ENCODE data around the gene ADCK1.
"Not testable (repeated sequence)": the region's sequence is repeated elsewhere in the genome, so short reads cannot be mapped to it uniquely, and the experiment has no call there.

The ADCK1 gene

DNA sequence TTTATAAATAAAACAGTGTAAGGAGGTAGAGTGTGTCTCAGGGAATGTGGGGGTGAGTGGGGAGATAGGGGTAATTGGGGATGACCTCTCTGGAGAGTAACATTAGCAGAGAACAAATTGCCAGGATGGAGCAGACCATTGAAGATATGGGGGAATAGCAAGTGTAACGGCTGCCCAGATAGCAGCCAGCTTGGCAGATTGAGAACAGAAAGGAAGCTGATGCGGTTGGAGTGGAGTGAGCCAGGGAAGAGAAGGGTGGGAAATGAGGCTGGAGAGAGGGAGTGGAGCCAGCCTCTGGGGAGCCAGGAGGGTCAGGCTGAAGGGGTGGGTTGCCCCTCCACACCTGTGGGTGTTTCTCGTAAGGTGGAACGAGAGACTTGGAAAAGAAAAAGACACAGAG is 5.6 kb upstream of the ADCK1 start:
- Histone ChIP-seq H2AFZ (ENCODE audit: low read depth, low read length, severe bottlenecking) (no peak overlapping the region), H3K27ac (ENCODE audit: low read depth, low read length) (no peak overlapping the region)

DNA sequence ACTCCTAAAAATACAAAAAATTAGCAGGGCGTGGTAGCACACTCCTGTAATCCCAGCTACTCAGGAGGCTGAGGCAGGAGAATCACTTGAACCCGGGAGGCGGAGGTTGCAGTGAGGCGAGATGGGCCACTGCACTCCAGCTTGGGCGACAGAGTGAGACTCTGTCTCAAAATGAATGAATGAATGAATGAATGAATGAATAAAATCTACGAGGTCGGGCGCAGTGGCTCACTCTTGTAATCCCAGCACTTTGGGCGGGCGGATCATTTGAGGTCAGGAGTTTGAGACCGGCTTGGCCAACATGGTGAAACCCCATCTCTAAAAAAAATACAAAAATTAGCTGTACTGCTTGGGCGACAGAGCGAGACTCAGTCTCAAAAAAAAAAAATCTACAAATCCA is 453 bp upstream of the ADCK1 start:
- not testable (repeated sequence) for H3K27ac ChIP-seq (ENCODE audit: low read depth, low read length); H4K20me1 ChIP-seq (ENCODE audit: low read depth, low read length); H3K79me2 ChIP-seq (ENCODE audit: insufficient read depth, low read length); H3K27me3 ChIP-seq (ENCODE audit: low read length); H3K9me2 ChIP-seq (replicated peaks; ENCODE audit: insufficient read depth, low read length); H3K36me3 ChIP-seq (ENCODE audit: low read length); H3K9me3 ChIP-seq (ENCODE audit: insufficient read depth, low read length); H3F3A ChIP-seq (ENCODE audit: insufficient read depth)
- Histone ChIP-seq H3K4me2 (ENCODE audit: low read depth, low read length, poor library complexity, severe bottlenecking) (peak overlapping the region; percentile 64), H2AFZ (ENCODE audit: low read depth, low read length, severe bottlenecking) (peak overlapping the region; percentile 87), H3K9ac (ENCODE audit: low read length) (peak overlapping the region; percentile 69), H3K4me3 (ENCODE audit: insufficient read depth, low read length, poor library complexity, severe bottlenecking) (peak overlapping the region; percentile 70)

More for the DNA sequence above, 5.6 kb upstream of the ADCK1 start:
- Histone ChIP-seq H3K9me3 (ENCODE audit: insufficient read depth, low read length) (no peaks in the 10 kb centered on the region), H3K79me2 (ENCODE audit: insufficient read depth, low read length) (no peaks in the 10 kb centered on the region), H3K9ac (ENCODE audit: low read length) (no peak overlapping the region), H3K36me3 (ENCODE audit: low read length) (no peaks in the 10 kb centered on the region), H3F3A (ENCODE audit: insufficient read depth) (no peaks in the 10 kb centered on the region), H3K4me2 (ENCODE audit: low read depth, low read length, poor library complexity, severe bottlenecking) (no peak overlapping the region), H3K27me3 (ENCODE audit: low read length) (no peaks in the 10 kb centered on the region), H4K20me1 (ENCODE audit: low read depth, low read length) (no peaks in the 10 kb centered on the region), H3K4me3 (ENCODE audit: insufficient read depth, low read length, poor library complexity, severe bottlenecking) (no peak overlapping the region), H3K9me2 (replicated peaks; ENCODE audit: insufficient read depth, low read length) (no peaks in the 10 kb centered on the region)
- TF ChIP-seq, protein P1, sequence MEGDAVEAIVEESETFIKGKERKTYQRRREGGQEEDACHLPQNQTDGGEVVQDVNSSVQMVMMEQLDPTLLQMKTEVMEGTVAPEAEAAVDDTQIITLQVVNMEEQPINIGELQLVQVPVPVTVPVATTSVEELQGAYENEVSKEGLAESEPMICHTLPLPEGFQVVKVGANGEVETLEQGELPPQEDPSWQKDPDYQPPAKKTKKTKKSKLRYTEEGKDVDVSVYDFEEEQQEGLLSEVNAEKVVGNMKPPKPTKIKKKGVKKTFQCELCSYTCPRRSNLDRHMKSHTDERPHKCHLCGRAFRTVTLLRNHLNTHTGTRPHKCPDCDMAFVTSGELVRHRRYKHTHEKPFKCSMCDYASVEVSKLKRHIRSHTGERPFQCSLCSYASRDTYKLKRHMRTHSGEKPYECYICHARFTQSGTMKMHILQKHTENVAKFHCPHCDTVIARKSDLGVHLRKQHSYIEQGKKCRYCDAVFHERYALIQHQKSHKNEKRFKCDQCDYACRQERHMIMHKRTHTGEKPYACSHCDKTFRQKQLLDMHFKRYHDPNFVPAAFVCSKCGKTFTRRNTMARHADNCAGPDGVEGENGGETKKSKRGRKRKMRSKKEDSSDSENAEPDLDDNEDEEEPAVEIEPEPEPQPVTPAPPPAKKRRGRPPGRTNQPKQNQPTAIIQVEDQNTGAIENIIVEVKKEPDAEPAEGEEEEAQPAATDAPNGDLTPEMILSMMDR (IDR thresholded peaks at IDR 0.05; ENCODE audit: insufficient read depth, low read length, poor library complexity, severe bottlenecking), result no peak
- no peak for TF ChIP-seq EZH2phosphoT487 (conservative IDR thresholded peaks at IDR 0.05; ENCODE audit: low read length)

DNA sequence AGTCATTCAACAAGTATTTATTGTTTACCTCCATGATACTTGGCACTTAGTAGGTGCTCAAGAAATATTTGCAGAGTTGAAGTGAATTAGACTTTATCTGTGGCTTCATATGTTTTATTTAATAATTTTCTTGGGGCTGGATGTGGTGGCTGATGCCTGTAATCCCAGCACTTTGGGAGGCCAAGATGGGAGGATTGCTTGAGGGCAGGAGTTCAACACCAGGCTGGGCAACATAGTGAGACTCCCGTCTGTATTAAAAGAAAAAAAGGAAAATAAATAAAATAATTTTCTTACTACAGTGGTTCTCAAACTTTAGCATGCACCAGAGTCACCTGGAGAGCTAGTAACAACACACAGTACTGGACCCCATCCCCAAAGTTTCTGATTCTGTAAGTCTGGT is 905 bp downstream of the ADCK1 start:
- peak overlapping the region; percentile 87 for H2AFZ ChIP-seq (ENCODE audit: low read depth, low read length, severe bottlenecking)
- no peak overlapping the region for H3K27ac ChIP-seq (ENCODE audit: low read depth, low read length)
- H4K20me1 ChIP-seq (ENCODE audit: low read depth, low read length), result no peaks in the 10 kb centered on the region
- H3K9me3 ChIP-seq (ENCODE audit: insufficient read depth, low read length), result no peaks in the 10 kb centered on the region
- H3K79me2 ChIP-seq (ENCODE audit: insufficient read depth, low read length), result no peaks in the 10 kb centered on the region
- no peaks in the 10 kb centered on the region for H3K27me3 ChIP-seq (ENCODE audit: low read length)
- H3K36me3 ChIP-seq (ENCODE audit: low read length), result no peaks in the 10 kb centered on the region
- H3K9ac ChIP-seq (ENCODE audit: low read length), result peak overlapping the region; percentile 69
- no peak for TF ChIP-seq EZH2phosphoT487 (conservative IDR thresholded peaks at IDR 0.05; ENCODE audit: low read length)
- TF ChIP-seq, protein P1 (IDR thresholded peaks at IDR 0.05; ENCODE audit: insufficient read depth, low read length, poor library complexity, severe bottlenecking), result no peak
- peak overlapping the region; percentile 70 for H3K4me3 ChIP-seq (ENCODE audit: insufficient read depth, low read length, poor library complexity, severe bottlenecking)
- no peaks in the 10 kb centered on the region for H3F3A ChIP-seq (ENCODE audit: insufficient read depth)
- no peaks in the 10 kb centered on the region for H3K9me2 ChIP-seq (replicated peaks; ENCODE audit: insufficient read depth, low read length)
- H3K4me2 ChIP-seq (ENCODE audit: low read depth, low read length, poor library complexity, severe bottlenecking), result peak overlapping the region; percentile 64

DNA sequence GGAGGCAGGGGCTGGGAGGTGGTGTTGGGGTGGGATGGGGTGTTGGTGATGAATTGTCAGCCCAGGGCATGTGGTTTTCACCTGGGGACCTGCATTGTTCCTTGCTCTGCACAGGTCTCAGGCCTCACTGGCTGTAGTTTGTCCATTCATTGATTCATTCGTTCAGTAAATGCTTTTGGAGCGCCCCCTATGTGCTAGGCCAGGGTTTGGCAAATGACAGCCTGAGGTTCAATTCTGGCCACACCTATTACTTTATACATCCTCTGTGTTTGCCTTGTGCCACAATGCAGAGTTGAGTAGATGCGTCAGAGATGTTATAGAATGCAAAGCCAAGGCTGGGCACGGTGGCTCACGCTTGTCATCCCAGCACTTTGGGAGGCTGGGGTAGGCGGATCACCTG is 4.7 kb downstream of the ADCK1 start:
- TF ChIP-seq, protein P1 (IDR thresholded peaks at IDR 0.05; ENCODE audit: insufficient read depth, low read length, poor library complexity, severe bottlenecking), result peak; percentile 40
- TF ChIP-seq EZH2phosphoT487 (conservative IDR thresholded peaks at IDR 0.05; ENCODE audit: low read length), result no peak

More for the DNA sequence above, 4.7 kb downstream of the ADCK1 start:
- Histone ChIP-seq H2AFZ (ENCODE audit: low read depth, low read length, severe bottlenecking) (no peak overlapping the region), H3K9me2 (replicated peaks; ENCODE audit: insufficient read depth, low read length) (no peaks in the 10 kb centered on the region), H3F3A (ENCODE audit: insufficient read depth) (no peaks in the 10 kb centered on the region), H3K4me2 (ENCODE audit: low read depth, low read length, poor library complexity, severe bottlenecking) (no peak overlapping the region), H3K4me3 (ENCODE audit: insufficient read depth, low read length, poor library complexity, severe bottlenecking) (no peak overlapping the region), H3K36me3 (ENCODE audit: low read length) (no peaks in the 10 kb centered on the region), H3K9me3 (ENCODE audit: insufficient read depth, low read length) (no peaks in the 10 kb centered on the region), H3K27ac (ENCODE audit: low read depth, low read length) (no peak overlapping the region), H4K20me1 (ENCODE audit: low read depth, low read length) (no peaks in the 10 kb centered on the region), H3K27me3 (ENCODE audit: low read length) (no peaks in the 10 kb centered on the region), H3K9ac (ENCODE audit: low read length) (no peak overlapping the region), H3K79me2 (ENCODE audit: insufficient read depth, low read length) (no peaks in the 10 kb centered on the region)
